ENCODE measurements around the gene USHBP1. TPM values are rescaled to one million over a fixed set of nuclear protein-coding genes. Genes with fewer than 3 reads are reported as not detected.
"Not testable (repeated sequence)": the region's sequence is repeated elsewhere in the genome, so short reads cannot be mapped to it uniquely, and the experiment has no call there.

The USHBP1 gene
- total RNA-seq, 1 donor from 2014 or later = 20.4 TPM

- H3K4me3 ChIP-seq = peak within 1 kb of the TSS; percentile 27 to 32
- H3K27me3 ChIP-seq = no peaks in the 10 kb centered on the region
- peaks cover 0 to 10% of the 10 kb centered on the region in 2 donors for H3K36me3 ChIP-seq
- H3K9me3 ChIP-seq = no peaks in the 10 kb centered on the region
- no peak for DNase-seq (ENCODE audit: extremely low spot score in 2 of 2)
- intact Hi-C loops (cut with DNase I) = loop anchor here (5.0 kb wide), 1 partner anchor 214 kb away; no protein-coding TSS in a partner anchor
- no peak within 1 kb of the TSS for H3K27ac ChIP-seq
- peaks cover 16% of the 10 kb centered on the region for H3K4me1 ChIP-seq
- no peak for TF ChIP-seq POLR2AphosphoS5 (IDR thresholded peaks at IDR 0.05; ENCODE audit: insufficient read depth in 1 of 2, low read depth in 1 of 2)
- TF ChIP-seq POLR2A (IDR thresholded peaks at IDR 0.05) = no peak
- no peak for TF ChIP-seq CTCF (IDR thresholded peaks at IDR 0.05)
Measured at GRCh38 chr19:17281391-17282304, 17.1 kb upstream of the USHBP1 start, which contains the start of gene ANKLE1. ANKLE1 (plus strand) TSS chr19:17281901; CDS start chr19:17281921, 20 bp downstream.

- Histone ChIP-seq H3K36me3 (peaks cover 0 to 27% of the 10 kb centered on the region in 2 donors), H3K4me1 (peaks cover 16% of the 10 kb centered on the region), H3K27me3 (no peaks in the 10 kb centered on the region), H3K4me3 (no peak overlapping the region), H3K9me3 (no peaks in the 10 kb centered on the region), H3K27ac (no peak overlapping the region)
- TF ChIP-seq POLR2AphosphoS5 (IDR thresholded peaks at IDR 0.05; ENCODE audit: insufficient read depth in 1 of 2, low read depth in 1 of 2) (no peak), CTCF (IDR thresholded peaks at IDR 0.05) (no peak), POLR2A (IDR thresholded peaks at IDR 0.05) (no peak)
- DNase-seq (ENCODE audit: extremely low spot score in 2 of 2) = no peak
- intact Hi-C loops (cut with DNase I) = loop anchor here (5.0 kb wide), 1 partner anchor 72 kb away; no protein-coding TSS in a partner anchor
Measured at GRCh38 chr19:17279436-17279835, 14.9 kb upstream of the USHBP1 start.

- Histone ChIP-seq H3K27me3 (no peaks in the 10 kb centered on the region), H3K9me3 (no peaks in the 10 kb centered on the region), H3K4me3 (no peak overlapping the region), H3K27ac (no peak overlapping the region), H3K36me3 (peaks cover 0 to 59% of the 10 kb centered on the region in 2 donors), H3K4me1 (no peaks in the 10 kb centered on the region)
- DNase-seq (ENCODE audit: extremely low spot score in 2 of 2) = no peak
- TF ChIP-seq CTCF (IDR thresholded peaks at IDR 0.05) = no peak
- no peak for TF ChIP-seq POLR2A (IDR thresholded peaks at IDR 0.05)
- no peak for TF ChIP-seq POLR2AphosphoS5 (IDR thresholded peaks at IDR 0.05; ENCODE audit: insufficient read depth in 1 of 2, low read depth in 1 of 2)
- intact Hi-C loops (cut with DNase I) = loop anchor here (5.0 kb wide), 1 partner anchor 68 kb away; no protein-coding TSS in a partner anchor
Measured at GRCh38 chr19:17275441-17276175, 11.1 kb upstream of the USHBP1 start.

GRCh38 chr19:17274892-17275291 lies 10.3 kb upstream of the USHBP1 start:
- not testable (repeated sequence) for H3K9me3 ChIP-seq; H3K27me3 ChIP-seq; DNase-seq (ENCODE audit: extremely low spot score in 2 of 2); H3K4me1 ChIP-seq; H3K4me3 ChIP-seq; H3K27ac ChIP-seq
- intact Hi-C loops (cut with DNase I) = loop anchor here (5.0 kb wide), 1 partner anchor 68 kb away; no protein-coding TSS in a partner anchor
- peaks cover 0 to 64% of the 10 kb centered on the region in 2 donors for H3K36me3 ChIP-seq

GRCh38 chr19:17268754-17269153 lies 4.2 kb upstream of the USHBP1 start:
- Histone ChIP-seq H3K27ac (no peak overlapping the region), H3K9me3 (no peaks in the 10 kb centered on the region), H3K36me3 (peaks cover 0 to 41% of the 10 kb centered on the region in 2 donors), H3K27me3 (no peaks in the 10 kb centered on the region), H3K4me3 (no peak overlapping the region), H3K4me1 (peaks cover 16% of the 10 kb centered on the region)
- intact Hi-C loops (cut with DNase I) = no loop called here
- DNase-seq (ENCODE audit: extremely low spot score in 2 of 2) = no peak
- no peak for TF ChIP-seq POLR2A (IDR thresholded peaks at IDR 0.05)
- TF ChIP-seq POLR2AphosphoS5 (IDR thresholded peaks at IDR 0.05; ENCODE audit: insufficient read depth in 1 of 2, low read depth in 1 of 2) = no peak
- TF ChIP-seq CTCF (IDR thresholded peaks at IDR 0.05) = no peak

Measured in vagina (tissue), 2 donors.